Activated naive CD8-positive, alpha-beta T cell treated with anti-CD3 and anti-CD28 coated beads for 36 hours (primary cell): ENCODE results near the gene CCDC74B. TPM values are rescaled to one million over a fixed set of nuclear protein-coding genes. Genes with fewer than 3 reads are reported as not detected.
"Not testable (repeated sequence)": the region's sequence is repeated elsewhere in the genome, so short reads cannot be mapped to it uniquely, and the experiment has no call there.

Source experiments
- DNase-seq: peaks from one replicate; pipeline ENCODE4 v3.0.0; 2021
- H3K27ac Mint-ChIP-seq: one replicate; pipeline ENCODE4 v1.8.0; 2022; ENCODE audit warnings: mild to moderate bottlenecking, moderate library complexity, mixed read lengths
- H3K27me3 Mint-ChIP-seq: one replicate; pipeline ENCODE4 v1.8.0; 2022; ENCODE audit warnings: mild to moderate bottlenecking, mixed read lengths
- H3K36me3 Mint-ChIP-seq: one replicate; pipeline ENCODE4 v1.8.0; 2021; ENCODE audit warnings: mild to moderate bottlenecking, mixed read lengths
- H3K4me1 Mint-ChIP-seq: one replicate; pipeline ENCODE4 v1.8.0; 2021; ENCODE audit warnings: mixed read lengths
- H3K4me3 Mint-ChIP-seq: one replicate; pipeline ENCODE4 v1.8.0; 2022; ENCODE audit warnings: mild to moderate bottlenecking, moderate library complexity, mixed read lengths
- H3K9me3 Mint-ChIP-seq: one replicate; pipeline ENCODE4 v1.8.0; 2022; ENCODE audit warnings: mixed read lengths
- total RNA-seq, 2 experiments: library from RNA; stranded (reverse); gene quantifications; one replicate each; pipeline ENCODE4 v1.2.3, GENCODE V29; 2021

CCDC74B gene
- total RNA-seq, 2 experiments from 2014 or later = 0.72 to 1.4 TPM

DNA sequence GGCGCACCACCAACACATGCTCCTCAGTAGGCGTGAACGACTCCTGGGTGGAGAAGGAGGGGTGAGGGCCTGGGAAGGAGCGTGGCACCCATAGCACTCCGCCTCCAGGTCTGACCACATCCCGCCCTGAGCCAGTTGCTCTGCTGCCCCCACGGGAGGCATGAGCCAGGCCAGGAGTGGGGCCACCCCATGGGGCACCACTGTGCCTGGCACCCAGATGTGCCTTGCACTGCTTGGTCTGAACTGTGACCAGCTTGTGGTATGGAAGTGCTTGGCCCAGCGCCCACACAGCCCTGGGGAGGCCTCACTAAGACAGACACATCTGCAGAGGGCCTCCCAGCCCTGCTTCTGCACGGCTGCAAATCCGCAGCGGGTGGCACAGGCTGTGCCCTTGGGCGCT lies 12.4 kb upstream of the CCDC74B start:
- not testable (repeated sequence) for DNase-seq, H3K9me3 Mint-ChIP-seq, H3K4me1 Mint-ChIP-seq, H3K36me3 Mint-ChIP-seq, H3K27me3 Mint-ChIP-seq, H3K4me3 Mint-ChIP-seq, H3K27ac Mint-ChIP-seq

DNA sequence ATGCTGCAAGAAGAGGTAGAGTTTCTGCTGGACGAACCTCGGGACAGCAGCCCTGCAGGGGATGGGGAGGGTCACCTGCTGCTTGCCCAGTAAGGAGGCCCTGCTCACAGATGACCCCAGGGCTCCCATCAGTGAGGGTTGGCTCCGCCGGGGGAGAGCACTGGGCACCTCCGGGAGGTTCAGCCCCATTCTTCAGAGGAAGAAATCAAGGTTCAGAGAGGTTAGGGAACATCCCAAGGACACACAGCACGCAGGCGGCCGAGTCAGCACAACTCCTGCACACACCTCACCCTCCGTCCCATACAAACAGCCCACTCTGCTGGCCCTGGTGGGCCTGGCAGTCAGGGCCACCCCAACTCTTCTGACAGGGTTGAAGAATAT lies 11.7 kb upstream of the CCDC74B start:
- no peak for DNase-seq
- H3K9me3 Mint-ChIP-seq = no peaks in the 10 kb centered on the region
- H3K27me3 Mint-ChIP-seq = no peaks in the 10 kb centered on the region
- H3K36me3 Mint-ChIP-seq = no peaks in the 10 kb centered on the region
- no peak overlapping the region for H3K27ac Mint-ChIP-seq
- peaks cover 6% of the 10 kb centered on the region for H3K4me1 Mint-ChIP-seq
- H3K4me3 Mint-ChIP-seq = no peak overlapping the region

DNA sequence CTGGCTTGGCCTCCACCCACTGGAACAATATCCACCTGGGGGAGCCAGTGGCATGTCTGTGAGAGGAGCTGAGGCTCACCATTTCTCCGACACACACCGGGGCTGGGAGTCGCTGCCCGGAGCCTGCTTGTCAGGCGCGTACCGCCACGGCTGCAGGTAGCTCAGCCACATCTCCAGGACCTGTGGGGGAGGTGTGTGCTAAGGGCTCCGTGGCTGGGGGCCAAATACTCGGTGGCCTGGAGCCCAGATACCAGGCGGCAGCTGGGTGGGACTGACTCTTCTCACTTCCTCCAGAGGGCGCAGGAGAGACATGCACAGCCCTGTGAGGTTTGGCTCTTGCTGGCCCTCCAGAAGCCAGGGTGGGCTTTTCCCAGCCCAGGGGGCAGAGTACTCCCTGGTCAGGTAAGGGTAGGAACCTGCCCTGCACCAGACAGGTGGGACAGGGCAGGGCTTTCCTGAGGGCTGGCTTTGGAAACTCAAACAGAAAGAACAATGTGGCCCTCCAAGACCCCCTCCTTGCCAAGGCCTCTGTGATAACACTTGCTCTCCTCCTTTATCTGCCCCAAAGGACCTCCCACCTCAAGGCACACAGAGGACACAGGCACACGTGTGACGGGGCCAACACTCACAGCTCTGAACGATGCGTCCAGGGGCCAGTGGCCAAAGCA lies 11.2 kb upstream of the CCDC74B start:
- not testable (repeated sequence) for H3K4me3 Mint-ChIP-seq, H3K27ac Mint-ChIP-seq, H3K9me3 Mint-ChIP-seq, H3K4me1 Mint-ChIP-seq, DNase-seq, H3K36me3 Mint-ChIP-seq, H3K27me3 Mint-ChIP-seq

DNA sequence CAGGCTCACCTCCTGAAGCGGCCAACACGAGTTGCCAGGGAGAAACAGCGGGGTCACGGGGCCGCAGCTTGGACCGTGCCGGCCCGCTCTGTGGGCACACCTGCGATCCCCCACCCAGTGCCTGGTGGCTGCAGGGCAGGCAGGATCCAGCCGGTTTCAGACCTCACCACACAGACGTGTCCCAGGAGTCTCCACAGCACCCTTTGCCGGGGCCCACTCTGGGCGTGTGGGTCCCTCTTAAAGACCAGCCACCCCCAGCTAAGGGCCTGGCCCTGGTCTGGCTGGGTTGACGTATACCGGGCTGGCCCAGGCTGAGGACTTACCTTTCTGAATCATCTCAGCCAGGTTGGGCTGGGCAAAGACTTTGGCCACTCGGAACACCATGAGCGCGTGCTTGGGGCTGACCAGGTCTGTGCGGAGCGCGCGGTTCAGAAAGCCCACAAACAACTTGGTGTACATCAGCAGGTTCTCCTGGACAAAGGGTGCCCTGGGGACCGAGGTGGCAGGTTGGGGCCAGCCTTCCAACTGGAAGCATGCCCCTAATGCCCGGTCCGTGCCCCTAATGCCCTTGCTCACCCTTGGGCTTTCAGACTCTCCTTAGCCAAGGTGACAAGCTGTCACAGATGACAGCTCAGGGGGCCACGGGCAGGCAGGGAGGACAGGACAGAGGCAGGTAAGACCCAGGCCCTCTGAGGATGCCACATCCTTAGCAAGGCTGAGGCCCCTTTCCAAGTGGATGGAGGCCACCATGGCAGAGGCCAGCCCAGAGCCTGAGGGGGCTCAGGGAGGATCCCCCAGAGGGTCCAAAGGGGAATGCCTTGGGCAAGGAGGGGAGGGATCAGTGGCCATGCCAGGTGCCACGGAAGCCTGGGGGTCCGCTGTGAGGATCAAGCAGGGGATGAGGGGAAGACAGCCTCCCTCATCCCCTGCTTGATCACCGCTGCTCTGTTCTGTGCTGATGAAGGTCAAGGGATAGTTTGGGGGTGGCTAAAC lies 10.2 kb upstream of the CCDC74B start:
- no peak for DNase-seq
- Mint-ChIP-seq H3K4me3 (no peak overlapping the region), H3K9me3 (no peaks in the 10 kb centered on the region), H3K4me1 (peaks cover 6% of the 10 kb centered on the region), H3K27me3 (no peaks in the 10 kb centered on the region), H3K36me3 (no peaks in the 10 kb centered on the region), H3K27ac (no peak overlapping the region)

DNA sequence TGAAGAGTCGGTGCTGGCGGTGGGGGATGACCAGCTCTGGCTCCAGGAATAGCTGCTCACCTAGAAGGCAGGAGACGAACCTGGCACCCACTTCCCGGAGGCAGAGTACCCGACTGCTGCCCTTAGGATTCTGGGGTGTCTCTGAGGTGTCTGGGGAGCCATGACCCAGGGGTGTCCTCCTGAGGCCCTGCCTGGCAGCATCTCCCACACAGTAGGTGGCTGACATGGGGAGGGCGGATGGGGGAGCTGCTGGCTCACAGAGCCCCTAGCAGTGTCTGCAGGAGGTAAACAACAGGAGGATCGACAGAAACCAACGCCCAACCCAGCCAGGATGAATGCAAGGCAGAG lies 9.5 kb upstream of the CCDC74B start:
- H3K4me3 Mint-ChIP-seq, H3K27me3 Mint-ChIP-seq, H3K27ac Mint-ChIP-seq, H3K36me3 Mint-ChIP-seq, H3K4me1 Mint-ChIP-seq, DNase-seq, H3K9me3 Mint-ChIP-seq: not testable (repeated sequence)

DNA sequence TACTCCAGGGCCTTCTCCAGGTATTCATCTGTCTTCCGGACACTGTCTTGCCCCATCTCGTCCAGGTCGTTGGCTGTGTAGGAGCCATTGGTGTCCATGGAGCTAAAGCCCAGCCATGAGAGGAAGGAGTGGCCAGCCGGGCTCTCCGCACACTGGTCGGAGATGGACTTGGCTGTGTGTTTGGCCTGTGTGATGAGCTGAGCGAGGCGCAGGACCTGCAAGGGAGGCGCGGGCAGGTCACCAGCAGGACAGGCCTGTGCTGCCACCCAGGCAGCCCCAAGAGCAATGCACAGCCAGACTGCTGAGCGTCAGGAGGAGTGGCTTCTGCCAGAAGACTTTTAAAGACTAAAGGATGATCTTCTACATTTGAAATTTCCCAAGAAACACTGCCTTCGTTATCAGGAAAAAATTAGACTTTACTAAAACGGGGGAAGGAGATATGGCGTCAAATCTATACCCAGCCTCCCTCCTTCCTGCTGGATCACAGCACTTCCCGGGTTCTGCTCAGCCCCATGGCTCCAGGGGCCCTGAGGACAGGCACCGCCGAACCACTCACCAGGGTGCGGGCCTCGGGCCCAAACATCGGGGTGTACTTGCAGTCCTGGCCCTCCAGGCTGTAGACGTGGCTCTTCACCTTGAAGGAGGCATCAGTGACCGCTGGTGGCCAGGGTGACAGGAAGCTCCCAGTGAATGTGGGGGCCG lies 9.0 kb upstream of the CCDC74B start:
- H3K36me3 Mint-ChIP-seq, DNase-seq, H3K4me3 Mint-ChIP-seq, H3K4me1 Mint-ChIP-seq, H3K27me3 Mint-ChIP-seq, H3K9me3 Mint-ChIP-seq, H3K27ac Mint-ChIP-seq: not testable (repeated sequence)

DNA sequence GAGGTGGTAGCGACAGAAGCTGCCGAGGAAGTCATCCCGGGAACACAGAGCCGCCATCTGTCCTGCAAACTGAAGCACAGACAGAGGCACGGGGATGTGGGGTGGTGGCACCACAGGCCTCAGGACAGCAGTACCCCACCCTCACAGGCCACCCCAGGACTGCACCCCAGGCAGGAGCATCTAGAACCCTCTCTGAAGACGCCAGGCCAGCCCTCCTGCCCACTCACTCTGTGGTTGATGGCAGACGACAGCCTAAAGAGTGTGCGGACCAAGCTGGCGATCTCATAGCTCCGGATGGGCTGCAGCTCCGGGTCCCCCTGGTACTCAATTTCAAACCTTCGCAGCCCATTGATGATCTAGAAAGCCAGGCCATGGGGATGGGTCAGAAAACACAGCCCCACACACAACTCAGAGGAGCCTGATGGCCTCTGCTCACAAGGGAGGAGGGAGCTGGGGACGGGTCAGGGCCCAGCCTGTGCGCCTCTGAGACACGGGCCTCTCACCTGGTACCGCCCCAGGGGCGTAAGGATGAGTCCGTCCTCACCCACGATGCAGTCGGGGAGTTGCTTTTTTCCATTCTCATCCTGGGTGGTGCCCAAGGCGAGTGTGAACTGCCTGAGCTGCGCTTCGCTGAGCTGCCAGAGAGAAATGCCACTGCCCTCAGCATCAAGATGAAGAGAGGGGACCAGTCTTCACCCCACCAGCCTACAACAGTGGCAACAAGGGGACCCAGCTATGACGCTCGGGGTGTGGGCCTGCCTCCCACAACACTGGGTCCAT lies 8.1 kb upstream of the CCDC74B start:
- DNase-seq = no peak
- H3K36me3 Mint-ChIP-seq = no peaks in the 10 kb centered on the region
- H3K27me3 Mint-ChIP-seq = no peaks in the 10 kb centered on the region
- H3K4me3 Mint-ChIP-seq = no peak overlapping the region
- H3K27ac Mint-ChIP-seq = no peak overlapping the region
- no peaks in the 10 kb centered on the region for H3K9me3 Mint-ChIP-seq
- H3K4me1 Mint-ChIP-seq = peaks cover under 1% of the 10 kb centered on the region

DNA sequence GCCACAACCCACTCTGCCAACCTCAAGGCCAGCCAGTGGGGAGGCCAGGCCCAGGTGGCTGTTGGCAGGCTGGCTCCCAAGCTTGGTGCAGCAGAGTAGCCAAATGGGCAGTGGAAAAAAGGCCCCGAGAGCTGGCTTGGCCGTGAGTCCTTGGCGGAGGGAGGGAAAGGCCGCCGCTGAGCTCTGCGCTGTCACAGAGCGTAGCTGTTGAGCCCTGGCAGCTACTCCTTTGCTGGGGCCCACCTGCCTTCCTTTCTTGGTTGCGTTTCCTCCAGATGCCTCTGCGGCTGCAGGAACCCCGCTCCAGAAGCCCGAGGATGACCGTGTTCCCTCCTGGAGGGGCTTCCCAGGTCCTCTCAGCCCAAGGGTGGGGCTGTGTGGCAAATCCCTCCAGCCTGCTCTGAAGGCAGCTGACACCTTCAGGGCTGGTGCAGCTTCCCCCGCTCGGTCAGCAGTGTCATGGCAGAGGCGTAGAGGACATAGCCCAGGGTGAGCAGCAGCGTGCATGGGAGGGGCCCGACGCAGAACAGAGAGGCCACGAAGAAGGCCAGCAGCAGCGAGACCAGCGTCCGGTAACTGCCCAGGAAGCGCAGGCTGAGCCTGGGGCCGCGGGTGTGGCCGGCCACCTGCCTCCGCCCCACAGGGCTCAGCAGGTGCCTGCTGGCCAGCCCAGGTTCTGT lies 7.4 kb upstream of the CCDC74B start:
- not testable (repeated sequence) for H3K27me3 Mint-ChIP-seq, DNase-seq, H3K36me3 Mint-ChIP-seq, H3K4me1 Mint-ChIP-seq, H3K4me3 Mint-ChIP-seq, H3K27ac Mint-ChIP-seq, H3K9me3 Mint-ChIP-seq

DNA sequence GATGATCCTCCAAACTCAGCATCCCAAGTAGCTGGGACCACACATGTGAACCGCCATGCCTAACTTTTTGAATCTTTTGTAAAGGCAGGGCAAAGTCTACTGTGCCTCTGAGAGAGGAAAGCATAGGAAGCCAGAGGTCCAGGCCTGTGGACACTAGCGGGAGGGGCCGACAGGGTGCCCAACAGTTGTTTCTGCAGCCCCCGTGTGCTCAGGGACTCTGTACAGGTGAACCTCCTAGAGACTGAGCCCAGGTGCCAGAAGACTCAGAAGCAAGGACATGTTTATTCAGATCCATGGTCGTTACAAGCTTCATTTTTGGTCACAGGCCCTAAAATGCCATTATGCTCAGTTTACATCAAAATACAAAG lies 6.2 kb upstream of the CCDC74B start:
- DNase-seq, H3K4me3 Mint-ChIP-seq, H3K27me3 Mint-ChIP-seq, H3K36me3 Mint-ChIP-seq, H3K4me1 Mint-ChIP-seq, H3K27ac Mint-ChIP-seq, H3K9me3 Mint-ChIP-seq: not testable (repeated sequence)

DNA sequence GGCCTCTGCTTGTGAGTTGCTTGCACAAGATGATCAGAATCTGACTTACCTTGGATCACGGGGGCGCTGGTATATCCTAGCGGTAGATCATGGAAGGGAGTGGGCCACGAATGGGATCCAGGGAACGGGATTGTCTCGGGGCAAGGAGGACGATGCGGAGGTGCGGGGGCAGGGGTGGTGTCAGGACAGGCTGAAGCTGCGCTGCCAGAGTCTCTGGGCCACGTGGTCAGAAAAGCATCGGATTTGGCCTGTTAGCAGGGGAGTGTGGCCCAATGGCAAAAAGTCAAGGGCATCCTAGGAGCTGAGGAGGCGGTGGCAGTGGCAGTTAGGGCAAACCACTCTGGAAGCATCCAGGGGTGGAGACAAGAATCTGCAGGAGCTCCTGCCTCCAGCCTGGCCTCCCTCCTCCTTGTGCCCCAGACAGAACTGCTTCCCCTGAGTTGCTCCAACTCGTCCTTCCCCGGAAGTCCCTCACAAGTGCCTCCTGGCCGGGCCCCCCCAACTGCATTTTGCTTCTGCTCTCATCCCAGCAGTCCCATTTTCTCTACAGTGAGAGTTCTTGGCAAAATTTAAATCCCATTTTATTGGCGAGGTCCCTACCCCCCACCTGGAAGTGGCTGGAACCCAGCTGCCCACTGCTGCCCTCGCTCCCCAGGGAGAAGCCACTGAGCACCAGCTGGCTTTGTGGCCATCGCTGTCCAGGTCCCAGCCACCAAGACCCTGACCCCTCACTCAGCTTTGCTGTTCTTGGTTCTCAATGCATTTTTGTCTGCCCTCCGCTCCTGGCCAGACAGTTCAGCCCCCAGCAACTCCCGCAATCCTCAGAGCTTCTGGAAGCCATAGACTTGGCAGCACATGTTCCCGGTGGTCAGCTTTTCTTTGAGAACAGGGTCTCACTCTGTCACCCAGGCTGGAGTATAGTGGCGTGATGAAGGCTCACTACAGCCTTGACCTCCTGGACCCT lies 5.6 kb upstream of the CCDC74B start:
- H3K27me3 Mint-ChIP-seq = no peaks in the 10 kb centered on the region
- no peak for DNase-seq
- no peak overlapping the region for H3K27ac Mint-ChIP-seq
- no peaks in the 10 kb centered on the region for H3K9me3 Mint-ChIP-seq
- no peak overlapping the region for H3K4me3 Mint-ChIP-seq
- no peaks in the 10 kb centered on the region for H3K36me3 Mint-ChIP-seq
- H3K4me1 Mint-ChIP-seq = no peaks in the 10 kb centered on the region

DNA sequence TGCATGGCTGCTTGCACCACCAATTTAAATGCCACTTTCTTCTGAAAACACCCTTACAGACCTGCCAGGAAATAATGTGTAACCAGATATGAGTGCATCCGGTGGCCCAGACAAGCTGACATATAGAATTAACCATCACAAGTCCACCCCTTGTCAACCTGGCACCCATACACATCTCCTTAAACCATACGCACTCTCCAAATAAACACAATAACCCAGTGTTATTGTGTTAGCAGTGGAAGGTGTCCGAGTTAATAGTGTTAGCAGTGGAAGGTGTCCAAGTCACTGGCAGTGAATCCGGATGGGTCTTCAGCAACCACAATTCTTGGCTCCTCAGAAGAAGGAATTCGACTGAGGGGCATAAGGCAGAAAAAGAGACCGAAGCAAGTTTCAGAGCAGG lies 3.6 kb upstream of the CCDC74B start:
- not testable (repeated sequence) for H3K4me3 Mint-ChIP-seq, DNase-seq, H3K27ac Mint-ChIP-seq, H3K36me3 Mint-ChIP-seq, H3K4me1 Mint-ChIP-seq, H3K27me3 Mint-ChIP-seq, H3K9me3 Mint-ChIP-seq

DNA sequence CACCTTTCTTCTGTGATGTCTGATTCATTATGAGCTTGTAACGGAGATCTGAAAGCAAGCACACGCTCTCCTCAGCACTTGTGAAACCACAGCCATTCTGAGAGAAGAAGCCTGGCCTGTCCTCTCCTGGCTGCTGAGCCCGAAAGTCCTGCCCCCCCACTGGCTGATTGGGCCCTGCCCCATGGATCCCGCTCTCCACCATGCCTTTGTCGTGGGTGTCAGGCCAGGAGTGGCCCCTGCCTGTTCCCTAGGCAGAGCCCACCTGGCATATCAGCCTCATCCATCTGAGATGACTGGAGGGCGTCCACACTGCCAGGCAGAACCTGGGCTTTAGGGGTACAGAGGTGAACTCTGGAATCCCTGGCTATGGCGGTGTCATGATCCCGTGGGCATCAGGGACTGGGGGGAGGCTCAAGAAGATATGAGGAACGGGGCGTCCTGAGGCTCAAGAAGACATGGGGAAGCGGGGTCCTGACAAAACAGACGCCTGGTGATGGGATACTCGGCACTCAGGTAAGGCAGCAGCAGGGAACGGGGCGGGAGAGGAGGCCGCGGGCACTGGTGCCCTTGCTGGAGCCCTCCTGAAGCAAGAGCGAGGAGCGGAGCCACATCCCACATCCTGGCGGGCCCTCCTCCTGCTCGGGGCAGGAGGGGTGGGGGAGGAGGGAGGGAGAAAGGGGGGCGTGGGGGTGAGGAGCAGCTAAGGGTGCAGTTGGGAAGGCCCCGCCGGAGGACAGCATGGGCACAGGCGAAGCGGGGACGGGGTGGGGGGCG lies 1.5 kb downstream of the CCDC74B start:
- H3K36me3 Mint-ChIP-seq, H3K27ac Mint-ChIP-seq, H3K9me3 Mint-ChIP-seq, DNase-seq, H3K4me1 Mint-ChIP-seq, H3K27me3 Mint-ChIP-seq: not testable (repeated sequence)
- peak overlapping the region; percentile 52 for H3K4me3 Mint-ChIP-seq
